ENCODE results near the gene B4GALT4. TPM values are rescaled to one million over a fixed set of nuclear protein-coding genes. Genes with fewer than 3 reads are reported as not detected.

The B4GALT4 gene
- total and polyA plus RNA-seq, 4 experiments from 2014 or later: 5.9 to 18.1 (median 12.2) TPM

DNA sequence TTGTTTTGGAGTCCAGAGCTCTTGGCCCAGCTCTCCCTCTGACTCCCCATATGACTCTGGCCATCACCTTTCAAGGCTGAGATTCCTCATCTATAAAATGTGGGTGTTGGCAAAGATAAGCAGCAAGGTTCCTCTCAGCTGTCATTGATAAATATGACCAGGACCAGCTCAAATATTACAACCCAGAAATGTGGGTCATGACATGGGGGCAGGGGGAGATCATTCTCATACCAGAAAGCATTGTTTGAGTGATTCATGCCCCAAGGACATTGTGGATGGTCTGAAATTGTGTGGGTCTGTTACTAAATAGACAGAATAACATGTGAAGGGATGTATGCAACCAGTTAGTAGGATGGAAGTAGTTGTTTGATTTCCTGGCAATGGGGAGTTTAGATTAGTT, 53.4 kb downstream of the B4GALT4 start:
- no peaks in the 10 kb centered on the region for H3K27me3 ChIP-seq (ENCODE audit: insufficient read depth, low read length)
- H3K36me3 ChIP-seq (ENCODE audit: insufficient read depth, low read length): no peaks in the 10 kb centered on the region
- intact Hi-C loops (cut with micrococcal nuclease): no loop called here
- H3K4me3 ChIP-seq (ENCODE audit: low read length in 2 of 2): no peak overlapping the region
- H3K9me3 ChIP-seq (ENCODE audit: control insufficient read depth in 1 of 2, low read length in 2 of 2): no peaks in the 10 kb centered on the region
- H3K9me3 Mint-ChIP-seq: no peaks in the 10 kb centered on the region
- H3K27ac ChIP-seq (ENCODE audit: low read depth, low read length): no peak overlapping the region
- H3K4me1 ChIP-seq (ENCODE audit: insufficient read depth, low read length): no peaks in the 10 kb centered on the region
- H3K4me3 Mint-ChIP-seq: no peak overlapping the region
- no peak overlapping the region for H3K27ac Mint-ChIP-seq
- H3K4me1 Mint-ChIP-seq: no peaks in the 10 kb centered on the region
- DNase-seq: no peak
- H3K36me3 Mint-ChIP-seq: no peaks in the 10 kb centered on the region
- peaks cover 0 to 5% of the 10 kb centered on the region in 2 donors for H3K27me3 Mint-ChIP-seq
- CTCF ChIA-PET (ENCODE audit: partially characterized antibody): interaction anchor here (1.4 kb wide), 1 partner anchor 54 kb away, joined by 3 read pairs; the partner anchor contains the start of gene B4GALT4
- POLR2A ChIA-PET (ENCODE audit: partially characterized antibody): no interaction called here

DNA sequence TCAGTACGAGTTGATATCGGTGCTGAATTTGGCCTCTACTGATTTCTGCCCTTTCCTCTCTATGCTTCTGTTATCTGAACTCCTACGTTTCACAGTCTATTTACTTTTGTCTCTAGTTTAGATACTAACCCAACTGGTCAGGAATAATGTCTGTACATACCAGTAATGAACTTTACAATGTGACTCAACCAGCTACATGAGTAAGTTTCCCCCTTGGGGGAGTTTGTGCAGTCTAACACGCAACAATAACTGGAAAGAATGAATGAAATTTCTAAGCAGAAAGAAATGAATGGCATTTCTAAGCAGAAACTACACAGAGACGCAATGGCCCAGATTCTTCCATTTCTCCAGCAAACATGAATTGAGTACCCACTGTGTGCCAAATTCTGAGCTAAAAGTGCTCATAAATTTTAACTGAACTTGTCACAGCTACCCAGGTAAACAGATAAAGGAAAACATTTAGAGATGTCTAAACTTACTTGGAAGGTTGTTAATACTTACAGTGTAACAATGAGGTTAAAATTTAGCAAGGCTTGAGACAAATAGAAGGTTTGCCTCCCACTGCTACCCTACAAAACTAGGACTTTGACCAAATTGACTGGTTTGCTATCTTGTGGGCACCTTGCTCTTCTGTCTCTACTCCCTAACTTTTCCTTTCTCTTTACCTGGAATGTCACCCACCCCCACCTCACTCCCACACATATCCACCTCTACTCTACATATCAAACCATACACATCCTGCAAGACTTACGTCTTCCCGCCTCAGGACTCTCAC, 55.7 kb downstream of the B4GALT4 start:
- no peak overlapping the region for H3K4me3 ChIP-seq (ENCODE audit: low read length in 2 of 2)
- peaks cover 4 to 7% of the 10 kb centered on the region in 2 donors for H3K27me3 Mint-ChIP-seq

DNA sequence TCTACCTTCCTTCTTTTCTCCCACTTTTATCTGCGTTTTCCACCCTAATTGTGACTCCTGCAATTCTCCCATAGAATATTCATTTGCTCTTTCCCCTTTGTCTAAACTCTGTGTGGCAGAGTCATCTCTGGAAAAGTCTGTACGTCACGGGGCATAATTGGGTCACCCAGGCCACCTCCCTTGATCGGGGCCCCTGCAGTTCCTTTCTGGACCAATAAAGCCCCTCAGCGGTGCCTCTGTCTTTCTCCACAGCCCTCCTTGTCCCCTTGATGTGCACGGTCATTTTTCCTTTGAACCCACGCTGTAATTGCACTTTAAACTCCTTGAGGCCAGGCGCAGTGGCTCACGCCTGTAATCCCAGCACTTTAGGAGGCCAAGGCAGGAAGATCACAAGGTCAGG, 56.6 kb downstream of the B4GALT4 start:
- CTCF ChIA-PET (ENCODE audit: partially characterized antibody): no interaction called here
- POLR2A ChIA-PET (ENCODE audit: partially characterized antibody): no interaction called here
- no peaks in the 10 kb centered on the region for H3K9me3 Mint-ChIP-seq

More for the DNA sequence above, 55.7 kb downstream of the B4GALT4 start:
- intact Hi-C loops (cut with micrococcal nuclease): no loop called here
- DNase-seq: no peak
- Histone ChIP-seq H3K36me3 (ENCODE audit: insufficient read depth, low read length) (no peaks in the 10 kb centered on the region), H3K9me3 (ENCODE audit: control insufficient read depth in 1 of 2, low read length in 2 of 2) (no peaks in the 10 kb centered on the region), H3K27me3 (ENCODE audit: insufficient read depth, low read length) (no peaks in the 10 kb centered on the region), H3K27ac (ENCODE audit: low read depth, low read length) (no peak overlapping the region), H3K4me1 (ENCODE audit: insufficient read depth, low read length) (no peaks in the 10 kb centered on the region)
- Mint-ChIP-seq H3K27ac (no peak overlapping the region), H3K9me3 (no peaks in the 10 kb centered on the region), H3K4me1 (no peaks in the 10 kb centered on the region), H3K4me3 (no peak overlapping the region), H3K36me3 (no peaks in the 10 kb centered on the region)
- CTCF ChIA-PET (ENCODE audit: partially characterized antibody): no interaction called here
- POLR2A ChIA-PET (ENCODE audit: partially characterized antibody): no interaction called here

DNA sequence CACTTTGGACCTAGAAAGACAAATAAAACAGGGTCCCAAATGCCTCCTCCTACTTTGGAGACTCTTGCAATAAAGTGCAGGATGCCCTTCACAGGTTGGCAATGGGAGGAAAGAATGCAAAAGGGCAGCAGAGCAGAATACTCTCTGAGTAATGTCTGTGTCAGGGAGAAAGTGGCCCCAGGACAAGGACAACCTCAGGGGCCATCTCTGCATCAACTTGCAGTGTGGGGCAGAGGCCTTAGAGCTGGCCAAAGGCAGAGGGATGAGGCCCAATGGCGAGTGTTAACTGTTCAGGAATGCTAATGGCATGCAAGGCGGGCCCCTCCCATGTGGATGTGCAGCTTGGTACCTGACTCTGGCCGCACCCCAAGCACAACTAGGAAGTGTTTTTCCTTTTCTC, 58.9 kb downstream of the B4GALT4 start:
- Mint-ChIP-seq H3K27me3 (peaks cover 8 to 10% of the 10 kb centered on the region in 2 donors), H3K4me3 (no peak overlapping the region), H3K27ac (no peak overlapping the region), H3K4me1 (no peaks in the 10 kb centered on the region), H3K36me3 (no peaks in the 10 kb centered on the region), H3K9me3 (no peaks in the 10 kb centered on the region)
- POLR2A ChIA-PET (ENCODE audit: partially characterized antibody): no interaction called here
- no peaks in the 10 kb centered on the region for H3K36me3 ChIP-seq (ENCODE audit: insufficient read depth, low read length)
- intact Hi-C loops (cut with micrococcal nuclease): no loop called here
- no peak overlapping the region for H3K27ac ChIP-seq (ENCODE audit: low read depth, low read length)
- H3K4me3 ChIP-seq (ENCODE audit: low read length in 2 of 2): no peak overlapping the region
- no peaks in the 10 kb centered on the region for H3K4me1 ChIP-seq (ENCODE audit: insufficient read depth, low read length)
- H3K9me3 ChIP-seq (ENCODE audit: control insufficient read depth in 1 of 2, low read length in 2 of 2): no peaks in the 10 kb centered on the region
- no peaks in the 10 kb centered on the region for H3K27me3 ChIP-seq (ENCODE audit: insufficient read depth, low read length)
- no peak for DNase-seq
- CTCF ChIA-PET (ENCODE audit: partially characterized antibody): no interaction called here

More for the DNA sequence above, 56.6 kb downstream of the B4GALT4 start:
- Mint-ChIP-seq H3K4me3 (no peak overlapping the region), H3K27ac (no peak overlapping the region), H3K4me1 (no peaks in the 10 kb centered on the region), H3K27me3 (peaks cover 4 to 7% of the 10 kb centered on the region in 2 donors), H3K36me3 (no peaks in the 10 kb centered on the region)
- DNase-seq: no peak
- no peaks in the 10 kb centered on the region for H3K36me3 ChIP-seq (ENCODE audit: insufficient read depth, low read length)
- H3K27ac ChIP-seq (ENCODE audit: low read depth, low read length): no peak overlapping the region
- H3K9me3 ChIP-seq (ENCODE audit: control insufficient read depth in 1 of 2, low read length in 2 of 2): no peaks in the 10 kb centered on the region
- H3K27me3 ChIP-seq (ENCODE audit: insufficient read depth, low read length): no peaks in the 10 kb centered on the region
- no peak overlapping the region for H3K4me3 ChIP-seq (ENCODE audit: low read length in 2 of 2)
- no peaks in the 10 kb centered on the region for H3K4me1 ChIP-seq (ENCODE audit: insufficient read depth, low read length)
- intact Hi-C loops (cut with micrococcal nuclease): no loop called here

DNA sequence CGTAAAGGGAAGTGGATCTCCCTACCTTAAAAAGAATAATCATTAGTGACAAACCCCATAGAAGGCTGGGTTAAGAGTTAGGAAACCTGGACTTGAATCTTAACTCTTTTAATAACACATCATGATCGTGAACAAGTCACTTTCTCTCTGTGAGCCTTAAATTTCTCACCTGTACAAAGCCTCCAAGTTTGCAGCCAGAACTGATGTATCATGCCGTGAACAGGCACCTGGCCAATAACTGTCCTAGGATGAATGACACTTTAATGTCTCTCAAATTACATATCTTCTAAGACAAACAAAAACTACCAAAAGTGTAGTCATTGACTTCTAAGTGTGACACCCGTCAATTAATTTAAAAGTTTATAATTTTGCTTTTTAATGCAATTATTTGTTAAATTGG, 63.4 kb downstream of the B4GALT4 start:
- Mint-ChIP-seq H3K36me3 (no peaks in the 10 kb centered on the region), H3K9me3 (no peaks in the 10 kb centered on the region), H3K27ac (no peak overlapping the region), H3K27me3 (peaks cover 5 to 13% of the 10 kb centered on the region in 2 donors), H3K4me3 (no peak overlapping the region), H3K4me1 (no peaks in the 10 kb centered on the region)
- no peaks in the 10 kb centered on the region for H3K36me3 ChIP-seq (ENCODE audit: insufficient read depth, low read length)
- H3K9me3 ChIP-seq (ENCODE audit: control insufficient read depth in 1 of 2, low read length in 2 of 2): no peaks in the 10 kb centered on the region
- no peak overlapping the region for H3K27ac ChIP-seq (ENCODE audit: low read depth, low read length)
- no peaks in the 10 kb centered on the region for H3K4me1 ChIP-seq (ENCODE audit: insufficient read depth, low read length)
- H3K27me3 ChIP-seq (ENCODE audit: insufficient read depth, low read length): no peaks in the 10 kb centered on the region
- DNase-seq: no peak
- ChIA-PET POLR2A (ENCODE audit: partially characterized antibody) (no interaction called here), CTCF (ENCODE audit: partially characterized antibody) (no interaction called here)
- H3K4me3 ChIP-seq (ENCODE audit: low read length in 2 of 2): no peak overlapping the region
- intact Hi-C loops (cut with micrococcal nuclease): no loop called here

DNA sequence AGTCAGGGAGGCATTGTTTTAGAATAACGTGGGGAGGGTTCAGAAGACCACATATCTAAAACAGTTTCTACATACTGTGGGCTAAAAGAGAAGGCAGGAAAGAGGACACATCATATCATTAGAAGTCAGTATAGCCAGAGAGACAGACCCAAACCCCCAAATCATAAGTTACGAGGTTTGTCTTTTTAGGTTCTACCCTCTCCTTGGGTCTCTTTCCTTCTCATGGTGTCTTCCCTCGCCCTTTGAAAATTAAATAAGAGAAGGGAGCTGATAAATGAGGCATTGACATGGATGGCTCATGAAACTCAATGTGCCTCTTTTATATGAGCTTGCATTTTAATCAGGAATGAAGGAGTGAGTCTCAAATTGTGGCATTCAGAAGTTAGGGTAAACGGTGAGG, 63.9 kb downstream of the B4GALT4 start:
- POLR2A ChIA-PET (ENCODE audit: partially characterized antibody): no interaction called here
- H3K9me3 Mint-ChIP-seq: no peaks in the 10 kb centered on the region
- no peak overlapping the region for H3K27ac Mint-ChIP-seq
- no peak for DNase-seq
- Histone ChIP-seq H3K4me3 (ENCODE audit: low read length in 2 of 2) (no peak overlapping the region), H3K27me3 (ENCODE audit: insufficient read depth, low read length) (no peaks in the 10 kb centered on the region), H3K4me1 (ENCODE audit: insufficient read depth, low read length) (no peaks in the 10 kb centered on the region), H3K36me3 (ENCODE audit: insufficient read depth, low read length) (no peaks in the 10 kb centered on the region), H3K9me3 (ENCODE audit: control insufficient read depth in 1 of 2, low read length in 2 of 2) (no peaks in the 10 kb centered on the region), H3K27ac (ENCODE audit: low read depth, low read length) (no peak overlapping the region)
- CTCF ChIA-PET (ENCODE audit: partially characterized antibody): interaction anchor here (1.0 kb wide), 1 partner anchor 292 kb away, joined by 3 read pairs; no protein-coding TSS in a partner anchor
- intact Hi-C loops (cut with micrococcal nuclease): no loop called here
- no peaks in the 10 kb centered on the region for H3K36me3 Mint-ChIP-seq
- H3K4me3 Mint-ChIP-seq: no peak overlapping the region
- peaks cover 5 to 13% of the 10 kb centered on the region in 2 donors for H3K27me3 Mint-ChIP-seq
- H3K4me1 Mint-ChIP-seq: no peaks in the 10 kb centered on the region

DNA sequence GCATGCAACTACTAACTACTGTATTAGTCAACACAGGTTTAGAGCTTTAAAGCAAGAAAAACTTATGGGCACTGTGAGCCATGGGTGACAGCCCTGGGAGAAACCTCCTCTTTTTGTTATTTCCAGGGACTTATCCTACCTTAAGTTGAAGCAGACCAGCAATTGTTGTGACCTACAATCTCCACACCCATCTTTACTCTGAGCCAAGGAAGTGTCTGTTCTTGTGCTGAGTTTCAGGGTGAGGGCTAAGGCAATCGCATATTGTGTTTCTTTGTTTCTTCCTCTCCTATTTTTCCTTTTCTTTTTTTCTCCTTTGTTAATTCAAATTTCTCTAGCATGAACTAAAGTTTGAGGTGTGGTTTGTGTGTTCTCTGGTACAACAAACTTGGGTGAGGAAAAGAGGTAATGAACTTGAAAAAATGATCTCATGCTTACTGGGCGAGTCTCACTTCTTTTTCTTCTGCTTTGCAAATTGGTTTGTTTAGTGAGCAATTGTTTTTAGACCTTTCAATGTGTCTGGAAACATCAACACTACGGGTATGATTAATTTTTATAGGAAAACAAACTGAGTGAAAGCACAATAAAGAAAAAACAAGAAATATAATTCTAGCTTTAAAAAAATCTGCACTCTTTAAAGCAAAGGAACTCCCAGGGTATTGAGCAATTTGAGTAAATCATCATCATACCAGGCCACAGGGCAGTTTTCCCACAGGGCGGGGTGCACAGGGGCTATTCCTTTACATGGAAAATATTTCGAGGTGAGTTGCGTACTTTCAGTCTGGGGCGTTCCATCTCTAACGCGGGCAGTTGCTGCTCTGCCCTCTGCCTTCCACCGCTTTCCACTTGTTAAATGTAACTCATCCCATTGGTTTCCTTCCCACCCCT, 64.6 kb downstream of the B4GALT4 start:
- POLR2A ChIA-PET (ENCODE audit: partially characterized antibody): no interaction called here
- no peak overlapping the region for H3K4me3 ChIP-seq (ENCODE audit: low read length in 2 of 2)
- no peaks in the 10 kb centered on the region for H3K9me3 Mint-ChIP-seq
- intact Hi-C loops (cut with micrococcal nuclease): no loop called here
- H3K27me3 Mint-ChIP-seq: peaks cover 5 to 13% of the 10 kb centered on the region in 2 donors
- CTCF ChIA-PET (ENCODE audit: partially characterized antibody): interaction anchor here (1.0 kb wide), 1 partner anchor 292 kb away, joined by 3 read pairs; no protein-coding TSS in a partner anchor
- H3K27me3 ChIP-seq (ENCODE audit: insufficient read depth, low read length): no peaks in the 10 kb centered on the region
- no peak overlapping the region for H3K27ac Mint-ChIP-seq
- H3K4me3 Mint-ChIP-seq: no peak overlapping the region
- no peaks in the 10 kb centered on the region for H3K4me1 ChIP-seq (ENCODE audit: insufficient read depth, low read length)
- H3K36me3 ChIP-seq (ENCODE audit: insufficient read depth, low read length): no peaks in the 10 kb centered on the region
- no peak for DNase-seq
- no peaks in the 10 kb centered on the region for H3K9me3 ChIP-seq (ENCODE audit: control insufficient read depth in 1 of 2, low read length in 2 of 2)
- no peaks in the 10 kb centered on the region for H3K4me1 Mint-ChIP-seq
- no peaks in the 10 kb centered on the region for H3K36me3 Mint-ChIP-seq
- no peak overlapping the region for H3K27ac ChIP-seq (ENCODE audit: low read depth, low read length)

Measured in CD4-positive, alpha-beta memory T cell (primary cell).